Adrenal gland (tissue), 12 donors: ENCODE data around the gene HELZ. TPM values are rescaled to one million over a fixed set of nuclear protein-coding genes. Genes with fewer than 3 reads are reported as not detected.

Source experiments
- DNase-seq, 7 donors: peaks; one replicate each; pipeline ENCODE4 v3.0.0-alpha.2; 2019 to 2020
- H3K27ac ChIP-seq, 5 donors: fragments of 200-600 bp; sonication (generic) in 4 of 5; 1 replicate in 3 of 5; 2 replicates in 2 of 5; pipeline versions ENCODE4 v1.5.1 to v1.8.0; 2016 to 2020; ENCODE audit warnings: mild to moderate bottlenecking in 1 of 5
- H3K27me3 ChIP-seq: fragments of 200-600 bp; 2 replicates; pipeline ENCODE4 v1.8.0; 2021
- H3K36me3 ChIP-seq, 2 donors: fragments of 200-600 bp; replicated peaks in 1 of 2; 1 replicate in 1 of 2; 2 replicates in 1 of 2; pipeline versions ENCODE4 v1.5.1 to v1.8.0; 2018 to 2022
- H3K4me1 ChIP-seq, 2 donors: fragments of 200-600 bp; replicated peaks in 1 of 2; 1 replicate in 1 of 2; 2 replicates in 1 of 2; pipeline versions ENCODE4 v1.5.1 to v1.8.0; 2018 to 2021
- H3K4me3 ChIP-seq, 4 donors: fragments of 200-600 bp; sonication (generic) in 3 of 4; one replicate each; pipeline ENCODE4 v1.5.1; 2016 to 2018
- H3K9me3 ChIP-seq, 3 donors: fragments of 200-600 bp; sonication (generic) in 1 of 3; replicated peaks in 1 of 3; 1 replicate in 2 of 3; 2 replicates in 1 of 3; pipeline versions ENCODE4 v1.5.1 to v1.8.0; 2016 to 2021
- CTCF ChIP-seq, 6 experiments: fragments of 450-650 bp in 4 of 6; fragments of 200-600 bp in 2 of 6; sonication (generic) in 1 of 6; IDR thresholded peaks; 1 replicate in 5 of 6; 2 replicates in 1 of 6; pipeline versions ENCODE4 v1.5.1 to v1.8.0; 2016 to 2021; ENCODE audit warnings: antibody characterized with exemption in 6 of 6, mild to moderate bottlenecking in 2 of 6, moderate library complexity in 1 of 6
- POLR2A ChIP-seq, 2 donors: fragments of 450-650 bp; IDR thresholded peaks; one replicate each; pipeline ENCODE4 v1.6.1; 2017; ENCODE audit warnings: antibody characterized with exemption in 2 of 2, mild to moderate bottlenecking in 2 of 2, moderate library complexity in 1 of 2
- WGBS, 4 donors: extraction: QIAGEN DNeasy Blood & Tissue Kit in 2 of 4; methylation state at CpG; one replicate each; pipeline versions ENCODE4 v1.1.5 to v1.1.7; 2013 to 2017; 5-methylcytosine and 5-hydroxymethylcytosine counted together
- intact Hi-C, 2 donors: fragments of 100-400 bp; cut with DNase I; formaldehyde crosslinking; loops; one replicate each; pipeline versions ENCODE4 v1.14.1 to v1.15.0; 2022 to 2023
- polyA plus RNA-seq, 3 donors: library from polyadenylated mRNA; stranded (reverse); fragments of 200-250 nt in 2 of 3; fragments of 350-450 nt in 1 of 3; fragmentation: Illumina TruSeq in 1 of 3; extraction: RNeasy Lipid Tissue Mini Kit (QIAGEN cat#74804) in 1 of 3; gene quantifications; one replicate each; pipeline ENCODE4 v1.2.3, GENCODE V29; 2013 to 2014
- total RNA-seq, 9 donors: library from RNA; depleted of rRNA in 4 of 9; stranded (reverse); fragments of >200 nt in 4 of 9; fragments of 120-200 nt in 1 of 9; fragmentation: NEBNext Ultra II Directional in 1 of 9; extraction: Animal tissue kit (Norgen Biotek cat#: 25700) in 1 of 9; gene quantifications; one replicate each; pipeline versions ENCODE4 v1.1.0 to v1.2.4, GENCODE V29; 2013 to 2023
- donor health status: healthy with polysubstance abuse.
- donor health status: Bipolar disorder and iron deficiency.
- donor health status: DM: yes; HTN: yes; CAD: no.
- donor health status: DM: no; HTN: no; CAD: no.
- donor health status: DM: no; HTN: no; CAD: no.
- donor health status: DM: yes; HTN: yes; CAD: no.

The HELZ gene
- total and polyA plus RNA-seq, 12 donors = 3.1 to 88.0 (median 47.9) TPM

GRCh38 chr17:67239597-67239996, 5.4 kb downstream of the HELZ start:
- TF ChIP-seq CTCF (IDR thresholded peaks at IDR 0.05) (no peak), POLR2A (IDR thresholded peaks at IDR 0.05) (no peak)
- peaks cover 0 to 28% of the 10 kb centered on the region in 2 donors for H3K36me3 ChIP-seq
- DNase-seq = peak in 2 of 7 donors; percentile 30 to 37
- H3K27me3 ChIP-seq = no peaks in the 10 kb centered on the region
- 12 to 30% (median 25%) methylated on average over 3 of the region's 3 CpGs for WGBS, 4 donors
- no peak overlapping the region for H3K4me3 ChIP-seq
- intact Hi-C loops = no loop called here
- no peaks in the 10 kb centered on the region for H3K9me3 ChIP-seq
- peaks cover 35 to 59% of the 10 kb centered on the region in 2 donors for H3K4me1 ChIP-seq
- peak overlapping the region in 4 of 5 donors; percentile 24 to 76 (median 32) for H3K27ac ChIP-seq

GRCh38 chr17:67238991-67239390, 6.0 kb downstream of the HELZ start:
- H3K9me3 ChIP-seq = no peaks in the 10 kb centered on the region
- H3K4me3 ChIP-seq = no peak overlapping the region
- 89 to 95% (median 93%) methylated on average over 5 of the region's 5 CpGs for WGBS, 4 donors
- H3K4me1 ChIP-seq = peaks cover 33 to 56% of the 10 kb centered on the region in 2 donors
- intact Hi-C loops = no loop called here
- peak overlapping the region in 3 of 5 donors; percentile 26 to 76 (median 39) for H3K27ac ChIP-seq
- no peak for DNase-seq
- no peaks in the 10 kb centered on the region for H3K27me3 ChIP-seq
- H3K36me3 ChIP-seq = peaks cover 0 to 28% of the 10 kb centered on the region in 2 donors
- TF ChIP-seq POLR2A (IDR thresholded peaks at IDR 0.05) = no peak
- TF ChIP-seq CTCF (IDR thresholded peaks at IDR 0.05) = no peak

DNA sequence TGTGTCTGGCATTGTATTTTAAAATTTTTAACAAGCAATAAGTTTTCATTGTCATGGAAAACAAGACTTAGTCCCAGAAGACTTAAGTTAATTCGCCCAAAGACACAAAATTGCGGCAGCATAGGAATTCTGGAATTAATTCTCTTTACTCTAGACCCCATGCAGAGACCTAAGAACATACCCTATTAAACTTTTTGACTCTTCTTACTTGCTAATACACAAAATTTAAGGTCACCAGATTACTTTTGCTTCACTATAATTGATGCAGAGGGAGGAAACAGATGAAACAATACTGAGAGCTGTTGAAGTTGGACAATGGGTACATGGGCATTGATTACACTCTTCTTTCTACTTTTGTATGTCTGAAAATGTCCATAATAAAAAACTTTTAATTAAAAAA, 12.6 kb downstream of the HELZ start:
- Histone ChIP-seq H3K4me3 (no peak overlapping the region), H3K9me3 (no peaks in the 10 kb centered on the region), H3K27me3 (no peaks in the 10 kb centered on the region), H3K36me3 (peaks cover 0 to 9% of the 10 kb centered on the region in 2 donors), H3K27ac (no peak overlapping the region), H3K4me1 (peaks cover 0 to 20% of the 10 kb centered on the region in 2 donors)
- WGBS, 4 donors = 90 to 99% (median 98%) methylated on average over 2 of the region's 2 CpGs
- intact Hi-C loops = no loop called here
- TF ChIP-seq POLR2A (IDR thresholded peaks at IDR 0.05) (no peak), CTCF (IDR thresholded peaks at IDR 0.05) (no peak)
- DNase-seq = no peak

- H3K27me3 ChIP-seq = no peaks in the 10 kb centered on the region
Measured at GRCh38 chr17:67229109-67229955, 15.7 kb downstream of the HELZ start.

More at GRCh38 chr17:67229109-67229955, 15.7 kb downstream of the HELZ start:
- H3K27ac ChIP-seq = peak overlapping the region in 1 of 5 donors; percentile 4
- intact Hi-C loops = no loop called here
- no peak for TF ChIP-seq POLR2A (IDR thresholded peaks at IDR 0.05)
- no peak for TF ChIP-seq CTCF (IDR thresholded peaks at IDR 0.05)
- DNase-seq = no peak
- H3K9me3 ChIP-seq = no peaks in the 10 kb centered on the region
- no peaks in the 10 kb centered on the region for H3K36me3 ChIP-seq
- peaks cover 0 to 22% of the 10 kb centered on the region in 2 donors for H3K4me1 ChIP-seq
- 84 to 87% (median 86%) methylated on average over 5 of the region's 5 CpGs for WGBS, 4 donors
- H3K4me3 ChIP-seq = no peak overlapping the region
